HG03460 (cell line): ENCODE data around the gene MT1B.

Experiments
- ATAC-seq: cut with Tn5 transposase; IDR thresholded peaks from one replicate; pipeline ENCODE4 v1.9.1; 2021; ENCODE audit not compliant: unreplicated experiment

The MT1B gene

DNA sequence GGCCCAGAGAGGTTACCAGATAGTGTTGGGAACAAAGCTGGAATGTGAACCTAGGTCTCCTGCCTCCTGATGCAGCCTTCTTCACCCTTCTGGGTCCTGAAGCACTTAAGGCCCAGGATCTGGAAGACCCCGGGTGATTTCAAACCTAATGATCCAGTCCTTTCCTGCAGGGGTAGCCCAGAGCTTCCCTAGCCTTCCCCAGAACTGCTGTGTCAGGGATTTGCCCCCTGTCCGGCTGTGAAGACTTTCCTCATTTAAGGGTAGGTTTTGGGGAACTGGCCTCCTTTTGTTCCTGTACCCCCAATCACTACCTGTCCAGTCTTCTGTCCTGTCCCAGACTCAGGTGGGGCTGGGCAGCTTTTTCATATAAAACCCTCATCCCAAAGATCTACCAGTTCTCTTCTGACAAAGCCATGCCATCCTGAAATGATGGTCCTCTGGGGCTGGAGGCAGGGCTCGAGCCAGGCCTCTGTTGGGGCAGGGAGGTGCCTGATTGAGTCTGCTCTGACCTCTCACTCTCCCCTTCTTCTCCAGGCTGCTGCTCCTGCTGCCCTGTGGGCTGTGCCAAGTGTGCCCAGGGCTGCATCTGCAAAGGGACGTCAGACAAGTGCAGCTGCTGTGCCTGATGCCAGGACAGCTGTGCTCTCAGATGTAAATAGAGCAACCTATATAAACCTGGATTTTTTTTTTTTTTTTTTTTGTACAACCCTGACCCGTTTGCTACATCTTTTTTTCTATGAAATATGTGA lies 31.9 kb downstream of the MT1B start:
- ATAC-seq, result no peak

DNA sequence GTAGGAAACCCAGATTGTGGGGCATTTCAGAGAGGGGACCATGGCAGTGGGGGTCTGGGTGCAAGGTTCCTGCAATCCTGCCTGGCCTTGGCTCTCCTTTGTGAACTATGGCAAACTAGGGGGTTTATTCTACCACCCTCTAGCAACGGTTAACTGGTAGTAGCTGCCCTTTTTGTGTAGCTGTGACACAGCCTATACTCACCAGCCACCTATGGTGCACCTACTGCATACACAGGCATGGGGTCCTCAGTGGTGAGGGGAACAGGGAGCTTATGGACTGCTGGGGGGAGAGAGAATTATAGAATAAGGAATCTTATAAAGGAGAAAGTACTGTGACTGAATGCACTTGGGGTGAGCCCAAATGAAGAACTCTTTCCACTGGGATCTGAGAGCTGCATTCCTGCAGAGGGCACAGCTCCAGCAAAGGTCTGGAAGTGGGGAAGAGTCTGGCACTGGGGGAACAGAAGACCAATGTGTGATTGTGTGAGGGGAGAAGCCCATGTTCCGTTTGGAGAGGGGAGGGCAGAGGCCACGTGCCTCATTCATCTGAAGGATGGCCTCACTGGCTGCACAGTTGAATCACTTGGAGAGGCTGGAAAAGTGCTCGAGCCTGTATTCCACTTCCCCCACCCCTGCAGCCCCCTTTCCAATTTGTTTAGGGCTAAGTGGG lies 32.7 kb downstream of the MT1B start:
- ATAC-seq, result no peak

DNA sequence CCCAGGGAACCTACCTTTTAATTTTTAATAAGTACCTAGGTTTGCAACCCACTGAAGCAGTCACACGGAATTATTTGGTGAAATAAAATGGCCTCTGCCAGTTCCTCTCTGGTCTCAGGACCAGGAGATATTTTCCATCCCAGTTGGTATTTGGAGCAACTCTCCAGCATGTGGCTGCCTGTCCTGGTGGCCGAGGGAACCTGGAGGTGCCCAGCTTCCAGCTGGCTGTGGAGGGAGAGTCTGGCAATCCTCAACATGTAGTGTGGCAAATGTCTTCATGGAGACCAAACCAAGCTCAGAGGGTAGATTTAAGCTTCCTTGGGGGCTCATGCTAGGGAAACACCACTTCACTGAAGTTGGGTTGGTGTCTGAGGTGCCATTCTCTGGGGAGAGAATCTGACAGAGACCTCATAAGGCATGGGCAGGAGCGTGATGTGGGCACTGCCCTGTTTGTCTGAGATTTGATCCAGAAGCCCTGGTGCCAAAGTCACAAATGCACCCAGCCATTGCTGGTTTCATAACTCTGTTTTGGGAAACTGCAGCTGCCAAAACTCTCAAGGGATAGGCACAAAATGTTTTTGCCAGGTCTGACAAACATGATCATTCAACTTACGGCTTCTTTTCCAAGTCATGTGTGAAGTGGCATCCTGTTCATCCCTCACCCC lies 33.4 kb downstream of the MT1B start:
- no peak for ATAC-seq

DNA sequence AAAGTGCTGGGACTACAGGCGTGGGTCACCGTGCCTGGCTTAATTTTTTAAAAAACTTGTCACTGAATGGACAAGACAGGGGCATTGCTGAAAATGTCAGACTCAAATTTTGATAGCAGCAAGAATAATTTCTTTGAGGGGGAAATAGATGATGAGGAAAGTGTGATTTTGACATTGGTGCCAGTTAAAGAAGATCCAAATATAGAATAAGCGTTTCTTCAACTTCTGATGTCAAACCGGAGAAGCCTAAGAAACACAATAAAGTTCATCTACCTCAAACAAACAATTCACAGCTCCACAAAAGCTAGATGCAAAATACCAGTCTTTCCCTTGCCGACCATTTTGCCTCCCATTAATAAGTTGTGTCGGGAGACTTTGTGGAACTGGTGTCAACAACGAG lies 35.1 kb downstream of the MT1B start:
- ATAC-seq, result no peak

DNA sequence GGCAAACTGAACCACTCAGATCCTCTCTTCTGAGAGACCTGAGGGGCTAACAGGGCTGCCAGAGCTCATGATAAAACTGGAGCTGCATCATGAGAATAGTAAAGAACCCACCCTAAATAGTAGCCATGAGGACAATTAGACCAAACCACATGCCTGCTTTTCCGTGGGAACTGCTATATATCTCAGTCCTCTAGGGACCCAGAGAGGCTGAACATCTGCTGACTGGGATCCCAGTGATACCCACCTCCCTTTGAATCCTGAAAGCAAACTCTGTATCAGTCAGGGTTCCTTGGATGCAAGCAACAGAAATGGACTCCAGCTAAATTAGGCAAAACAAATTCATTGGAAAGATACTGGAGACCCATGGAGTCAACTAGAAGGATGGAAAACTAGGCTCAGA lies 37.1 kb downstream of the MT1B start:
- no peak for ATAC-seq

DNA sequence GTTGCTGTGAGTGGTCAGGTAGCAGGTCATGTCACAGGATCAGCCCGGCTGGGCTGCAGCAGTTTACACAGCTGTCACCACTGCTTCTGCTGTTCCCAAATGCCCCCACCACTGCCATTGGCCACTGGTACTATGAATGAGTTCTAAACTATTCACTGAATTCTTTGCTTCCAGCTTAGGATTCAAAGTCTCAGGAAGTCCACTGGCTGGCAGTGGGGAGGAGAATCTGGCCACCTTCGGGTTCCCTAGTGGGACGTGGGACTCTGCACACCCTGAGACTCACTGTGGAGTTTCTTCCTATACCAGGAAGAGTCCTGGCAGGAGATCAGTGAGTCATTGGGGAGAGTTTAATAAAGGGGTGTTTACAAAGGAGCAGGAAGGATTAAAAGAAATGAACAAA lies 37.5 kb downstream of the MT1B start:
- ATAC-seq, result no peak

DNA sequence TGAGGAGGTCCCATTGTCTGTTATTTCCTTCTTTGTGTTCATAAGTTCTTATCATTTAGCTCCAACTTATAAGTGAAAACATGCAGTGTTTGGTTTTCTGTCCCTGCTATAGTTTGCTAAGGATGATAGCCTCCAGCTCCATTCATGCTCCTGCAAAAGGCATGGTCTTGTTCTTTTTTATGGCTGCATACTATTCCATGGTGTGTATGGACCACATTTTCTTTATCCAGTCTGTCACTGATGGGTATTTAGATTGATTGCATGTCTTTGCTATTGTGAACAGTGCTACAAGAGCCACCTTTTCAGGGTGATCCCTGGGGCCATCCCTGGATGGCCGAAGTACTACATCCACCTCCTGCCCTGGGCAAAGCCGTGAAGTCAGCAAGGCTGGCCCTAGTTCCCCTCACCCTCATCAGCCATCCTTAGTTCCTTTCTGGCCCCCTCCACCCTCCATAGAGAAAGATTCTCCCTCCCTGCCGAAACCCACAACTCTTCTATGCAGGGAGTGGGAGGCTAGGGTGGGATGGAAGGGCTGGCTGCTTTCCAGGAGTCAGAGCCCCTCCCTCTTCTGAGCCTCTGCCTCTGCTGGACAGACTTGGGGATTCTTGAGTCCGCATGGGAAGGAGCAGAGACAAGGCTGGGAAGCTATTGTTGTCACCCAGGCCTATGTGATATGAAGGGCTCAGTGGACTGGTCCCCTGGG lies 38.9 kb downstream of the MT1B start:
- no peak for ATAC-seq

DNA sequence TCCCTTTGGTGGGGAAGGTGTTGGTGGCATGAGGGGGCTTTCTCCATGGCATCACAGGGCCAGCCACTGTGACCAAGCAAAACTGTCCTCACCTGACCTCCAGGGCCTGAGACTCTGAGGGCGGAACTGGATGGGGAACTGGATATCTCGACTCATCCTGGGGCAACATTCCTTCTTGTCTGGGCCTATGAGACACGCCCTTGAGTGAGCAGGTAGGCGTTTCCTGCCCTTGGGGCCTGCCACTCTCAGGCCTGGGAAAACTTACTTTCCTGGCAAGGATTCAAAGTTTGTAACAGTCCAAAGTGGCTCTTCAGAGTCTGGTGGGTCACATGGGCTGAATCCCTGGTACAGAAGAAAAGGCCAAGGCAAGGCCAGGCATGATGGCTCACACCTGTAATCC lies 40.2 kb downstream of the MT1B start:
- no peak for ATAC-seq

DNA sequence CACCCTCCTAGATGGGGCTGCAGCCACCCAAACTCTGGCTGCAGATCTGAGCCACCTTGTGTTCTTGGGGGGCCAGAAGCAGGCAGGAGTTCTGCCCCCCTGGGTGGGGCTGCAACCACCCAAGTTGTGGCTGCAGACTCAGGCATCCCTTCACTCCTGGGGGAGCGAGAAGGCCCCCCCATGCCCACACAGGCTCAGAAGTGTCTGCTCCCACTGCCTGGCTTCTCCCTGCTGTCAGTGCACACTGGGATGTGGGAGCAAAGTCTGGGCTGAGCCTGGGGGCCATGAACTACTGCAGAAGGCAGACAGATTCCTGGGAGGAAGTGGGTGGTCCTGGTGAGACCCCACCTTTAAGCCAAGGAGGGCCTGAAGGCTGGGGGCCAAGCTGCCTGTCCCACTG lies 43.6 kb downstream of the MT1B start:
- no peak for ATAC-seq

DNA sequence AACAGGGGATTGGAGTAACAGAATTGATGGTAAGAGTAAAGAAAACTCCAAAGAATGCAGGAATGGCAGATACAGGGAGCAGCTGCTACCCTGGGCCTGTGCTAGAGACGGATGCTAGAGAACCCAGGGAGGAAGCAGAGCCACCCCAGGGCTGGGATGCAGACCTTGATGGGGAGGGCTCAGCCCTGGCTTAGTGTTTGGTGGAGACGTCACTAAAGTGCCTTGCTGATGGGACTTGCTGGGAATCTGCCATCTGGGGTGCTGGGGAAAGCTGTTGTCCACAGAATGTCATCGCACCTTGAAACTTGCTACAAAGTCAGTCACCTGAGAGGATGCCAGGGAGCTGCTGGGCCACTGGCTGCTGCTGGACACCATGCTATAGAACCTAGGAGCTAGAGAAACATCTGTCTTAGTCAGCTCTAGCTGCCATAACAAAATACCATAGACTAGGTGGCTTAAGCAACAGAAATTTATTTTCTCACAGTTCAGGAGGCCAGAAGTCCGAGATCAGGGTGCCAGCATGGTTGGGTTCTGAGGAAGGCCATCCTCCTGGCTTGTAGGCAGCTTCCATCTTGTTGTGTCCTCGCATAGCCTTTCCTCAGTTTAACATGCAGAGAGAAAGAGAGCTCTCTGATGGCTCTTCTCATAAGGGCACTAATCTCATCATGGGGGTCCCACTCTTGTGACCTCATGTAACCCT lies 45.9 kb downstream of the MT1B start:
- ATAC-seq, result no peak

DNA sequence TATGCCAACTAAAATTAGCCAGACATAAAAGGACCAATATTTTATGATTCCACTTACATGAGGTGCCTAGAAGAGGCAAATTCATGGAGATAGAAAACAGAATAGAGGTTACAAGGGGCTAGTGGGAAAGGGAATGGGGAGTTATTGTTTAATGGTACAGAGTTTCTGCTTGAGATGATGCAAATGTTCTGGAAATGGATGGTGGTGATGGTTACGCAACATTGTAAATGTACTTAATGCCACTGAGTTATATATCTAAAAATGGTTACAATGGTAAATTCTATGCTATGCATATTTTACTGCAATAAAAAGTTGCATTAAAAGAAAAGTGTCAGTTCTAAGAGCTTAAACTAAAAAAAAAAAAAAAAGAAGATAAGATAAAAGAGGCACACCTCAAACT lies 48.5 kb downstream of the MT1B start:
- no peak for ATAC-seq

DNA sequence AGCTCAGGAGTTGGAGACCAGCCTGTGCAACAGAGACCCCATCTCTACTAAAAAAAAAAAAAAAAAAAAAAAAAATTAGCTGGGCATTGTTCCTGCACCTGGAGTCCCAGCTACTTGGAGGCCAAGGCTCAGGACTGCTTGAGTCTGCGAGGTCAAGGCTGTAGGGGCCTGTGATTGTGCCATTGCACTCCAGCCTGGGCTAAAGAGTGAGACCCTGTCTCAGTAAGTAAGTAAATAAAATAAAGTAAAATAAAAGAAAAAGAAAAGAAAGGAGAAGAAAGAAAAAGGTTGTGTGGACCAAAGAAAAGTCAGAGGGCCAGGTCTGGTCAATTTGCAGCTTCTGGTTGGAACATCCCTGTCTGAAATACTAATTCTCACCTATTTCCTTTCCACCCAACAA lies 48.9 kb downstream of the MT1B start:
- ATAC-seq, result no peak

DNA sequence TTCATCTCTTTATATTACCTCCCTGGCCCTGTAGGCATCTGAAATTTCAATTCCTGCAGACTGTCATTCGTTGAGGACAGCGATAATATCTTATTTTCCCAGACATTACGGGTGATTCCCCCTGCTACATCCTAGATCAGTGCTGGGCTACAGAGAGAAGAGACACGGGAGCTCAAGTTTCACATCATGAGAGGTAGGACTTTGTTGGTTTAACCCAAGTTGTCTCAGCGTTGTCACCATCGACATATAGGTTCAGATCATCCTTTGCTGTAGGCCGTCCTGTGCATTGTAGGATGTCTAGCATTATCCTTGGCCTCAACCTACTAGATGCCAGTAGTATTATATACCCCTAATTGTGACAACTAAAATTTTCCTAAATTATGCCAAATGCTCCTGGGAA lies 49.8 kb downstream of the MT1B start:
- ATAC-seq, result no peak
